Smooth muscle cell (in vitro differentiated cells): Measurements from ENCODE around the gene NCEH1. TPM values are rescaled to one million over a fixed set of nuclear protein-coding genes. Genes with fewer than 3 reads are reported as not detected.

ENCODE experiments used
- DNase-seq: peaks from one replicate; lab custom pipeline; 2025; ENCODE audit not compliant: unreplicated experiment; lab: John Stamatoyannopoulos, UW
- H2AFZ ChIP-seq: fragments of 200-600 bp; sonication (generic); 2 replicates; pipeline ENCODE4 v1.6.0; 2016; ENCODE audit warnings: antibody characterized with exemption, low read depth, mild to moderate bottlenecking
- H3F3A ChIP-seq: fragments of 200-600 bp; sonication (generic); 2 replicates; pipeline ENCODE4 v1.6.0; 2017; ENCODE audit warnings: antibody characterized with exemption, low read depth
- H3K27ac ChIP-seq: fragments of 200-600 bp; sonication (generic); 2 replicates; pipeline ENCODE4 v1.5.1; 2016; ENCODE audit warnings: low read depth, mild to moderate bottlenecking
- H3K27me3 ChIP-seq: fragments of 200-600 bp; sonication (generic); 2 replicates; pipeline ENCODE4 v1.6.1; 2016; ENCODE audit warnings: low read depth, mild to moderate bottlenecking
- H3K36me3 ChIP-seq: fragments of 200-600 bp; sonication (generic); 2 replicates; pipeline ENCODE4 v1.5.1; 2016; ENCODE audit warnings: low read depth
- H3K4me1 ChIP-seq: fragments of 200-600 bp; sonication (generic); 2 replicates; pipeline ENCODE4 v1.5.1; 2016; ENCODE audit warnings: low read depth
- H3K4me2 ChIP-seq: fragments of 200-600 bp; sonication (generic); 2 replicates; pipeline ENCODE4 v1.6.0; 2016; ENCODE audit warnings: mild to moderate bottlenecking
- H3K4me3 ChIP-seq: fragments of 200-600 bp; sonication (generic); 2 replicates; pipeline ENCODE4 v1.5.1; 2016; ENCODE audit warnings: mild to moderate bottlenecking
- H3K79me2 ChIP-seq: fragments of 200-600 bp; sonication (generic); 2 replicates; pipeline ENCODE4 v1.6.0; 2016; ENCODE audit warnings: low read depth, mild to moderate bottlenecking
- H3K9ac ChIP-seq: fragments of 200-600 bp; sonication (generic); 2 replicates; pipeline ENCODE4 v1.6.0; 2016; ENCODE audit warnings: low read depth
- H3K9me3 ChIP-seq: fragments of 200-600 bp; sonication (generic); replicated peaks from 2 replicates; pipeline ENCODE4 v1.5.1; 2016; ENCODE audit warnings: low read depth
- H4K20me1 ChIP-seq: fragments of 200-600 bp; sonication (generic); 2 replicates; pipeline ENCODE4 v1.6.0; 2016; ENCODE audit warnings: low read depth
- CTCF ChIP-seq: fragments of 200-600 bp; sonication (generic); IDR thresholded peaks from 2 replicates; pipeline ENCODE4 v1.5.1; 2017; ENCODE audit warnings: borderline replicate concordance, mild to moderate bottlenecking, antibody characterized with exemption; ENCODE audit not compliant: insufficient read depth, poor library complexity, severe bottlenecking
- WGBS: methylation state at CpG from one replicate; pipeline ENCODE4 v1.1.7; 2016; ENCODE audit warnings: low lambda C conversion rate; 5-methylcytosine and 5-hydroxymethylcytosine counted together
- polyA plus RNA-seq: library from polyadenylated mRNA; unstranded; fragments of >200 nt; fragmentation: Nextera tagmentation; extraction: Ambion mirVana; gene quantifications from 2 replicates; pipeline ENCODE4 v1.2.1, GENCODE V29; 2016
- total RNA-seq: library from RNA; depleted of rRNA; stranded (reverse); fragments of >200 nt; gene quantifications from 2 replicates; pipeline ENCODE4 v1.2.3, GENCODE V29; 2014

NCEH1 gene
- total and polyA plus RNA-seq, 2 experiments from 2014 or later: 1.9 to 5.3 TPM

DNA sequence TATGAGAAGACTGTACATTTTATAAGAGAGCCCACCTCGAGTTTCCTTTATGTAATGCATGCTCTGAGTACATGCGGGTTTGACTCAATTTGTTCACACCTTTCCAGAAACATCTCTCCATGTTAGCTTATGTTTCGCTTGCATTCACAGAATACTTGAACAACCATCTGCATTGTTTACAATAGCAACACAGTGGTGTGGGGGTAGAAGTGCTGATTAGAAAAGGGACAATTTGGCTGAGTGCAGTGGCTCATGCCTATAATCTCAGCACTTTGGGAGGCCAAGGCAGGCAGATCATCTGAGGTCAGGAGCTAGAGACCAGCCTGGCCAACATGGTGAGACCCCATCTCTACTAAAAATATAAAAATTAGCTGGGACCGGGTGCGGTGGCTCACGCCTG lies 60.9 kb downstream of the NCEH1 start:
- Histone ChIP-seq H3K27me3 (no peaks in the 10 kb centered on the region), H3K4me2 (no peak overlapping the region), H4K20me1 (no peaks in the 10 kb centered on the region), H3K4me1 (no peaks in the 10 kb centered on the region), H3K36me3 (no peaks in the 10 kb centered on the region), H3K9me3 (no peaks in the 10 kb centered on the region), H3F3A (no peaks in the 10 kb centered on the region), H2AFZ (no peak overlapping the region), H3K4me3 (no peak overlapping the region), H3K27ac (no peak overlapping the region), H3K79me2 (no peaks in the 10 kb centered on the region), H3K9ac (no peak overlapping the region)
- WGBS: 83% methylated on average over 6 of the region's 6 CpGs
- no peak for DNase-seq
- no peak for TF ChIP-seq CTCF

GRCh38 chr3:172648747-172649146 lies 62.1 kb downstream of the NCEH1 start:
- 93% methylated on average over 9 of the region's 9 CpGs for WGBS
- Histone ChIP-seq H3K36me3 (no peaks in the 10 kb centered on the region), H4K20me1 (no peaks in the 10 kb centered on the region), H3K9me3 (no peaks in the 10 kb centered on the region), H3K27ac (no peak overlapping the region), H3K9ac (no peak overlapping the region), H3K4me1 (no peaks in the 10 kb centered on the region), H3F3A (no peaks in the 10 kb centered on the region), H3K4me2 (no peak overlapping the region), H3K79me2 (no peaks in the 10 kb centered on the region), H2AFZ (no peak overlapping the region), H3K27me3 (no peaks in the 10 kb centered on the region), H3K4me3 (no peak overlapping the region)
- DNase-seq: no peak
- TF ChIP-seq CTCF: no peak

DNA sequence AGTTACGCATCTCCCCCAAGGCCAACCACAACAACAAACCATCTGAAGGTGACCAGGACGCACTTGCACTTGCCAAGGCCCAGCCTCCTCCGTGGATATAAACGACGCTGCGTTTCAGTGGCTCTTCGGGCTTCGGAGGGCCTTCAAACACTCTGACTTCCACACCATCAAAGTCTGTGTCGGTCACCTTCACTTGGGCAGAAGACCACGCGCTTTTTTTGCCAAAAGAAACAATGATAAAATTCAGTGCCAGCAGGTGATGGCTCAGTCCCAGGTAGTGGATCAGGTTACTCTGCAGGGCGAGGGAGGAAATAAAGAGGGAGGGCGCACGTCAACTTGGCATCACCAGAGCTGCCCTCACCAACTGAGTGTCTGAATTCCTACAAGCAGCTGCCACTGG lies 63.0 kb downstream of the NCEH1 start:
- Histone ChIP-seq H3K9me3 (no peaks in the 10 kb centered on the region), H3K4me3 (no peak overlapping the region), H3F3A (no peaks in the 10 kb centered on the region), H2AFZ (no peak overlapping the region), H4K20me1 (no peaks in the 10 kb centered on the region), H3K4me2 (no peak overlapping the region), H3K9ac (no peak overlapping the region), H3K27ac (no peak overlapping the region), H3K79me2 (no peaks in the 10 kb centered on the region), H3K27me3 (no peaks in the 10 kb centered on the region), H3K4me1 (no peaks in the 10 kb centered on the region), H3K36me3 (no peaks in the 10 kb centered on the region)
- WGBS: 90% methylated on average over 14 of the region's 14 CpGs
- DNase-seq: no peak
- no peak for TF ChIP-seq CTCF

DNA sequence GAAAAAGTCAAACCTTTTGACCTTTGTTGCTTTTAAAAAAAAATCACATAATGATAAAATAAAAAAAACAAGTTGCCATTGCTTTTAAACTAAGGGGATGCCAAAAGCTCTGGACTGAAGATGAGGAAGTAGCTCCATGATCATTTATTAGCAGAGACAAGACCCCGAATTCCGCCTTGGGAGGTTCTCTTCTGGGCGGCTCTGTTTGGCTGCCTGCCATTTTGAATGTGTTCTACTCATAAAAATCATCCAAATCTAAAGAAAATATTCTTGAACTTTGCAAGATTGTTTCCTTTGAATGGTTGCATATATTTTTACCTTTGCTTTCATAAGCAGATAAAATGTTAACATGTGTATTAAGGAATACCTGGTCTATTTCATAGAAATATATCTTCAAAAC lies 63.8 kb downstream of the NCEH1 start:
- Histone ChIP-seq H3F3A (no peaks in the 10 kb centered on the region), H3K27ac (no peak overlapping the region), H3K79me2 (no peaks in the 10 kb centered on the region), H3K4me3 (no peak overlapping the region), H3K9me3 (no peaks in the 10 kb centered on the region), H3K4me2 (no peak overlapping the region), H3K9ac (no peak overlapping the region), H3K27me3 (no peaks in the 10 kb centered on the region), H3K36me3 (no peaks in the 10 kb centered on the region), H4K20me1 (no peaks in the 10 kb centered on the region), H2AFZ (no peak overlapping the region), H3K4me1 (no peaks in the 10 kb centered on the region)
- no peak for TF ChIP-seq CTCF
- no peak for DNase-seq
- 96% methylated on average over 3 of the region's 3 CpGs for WGBS
